Occipital lobe (tissue), 2 donors: Measurements from ENCODE around the gene QSOX2. TPM values are rescaled to one million over a fixed set of nuclear protein-coding genes. Genes with fewer than 3 reads are reported as not detected.

Experiments
- DNase-seq: peaks from one replicate; lab custom pipeline; 2025; lab: John Stamatoyannopoulos, UW
- total RNA-seq: library from RNA; depleted of rRNA; stranded (reverse); fragments of >200 nt; gene quantifications from one replicate; pipeline ENCODE4 v1.2.3, GENCODE V29; 2014

QSOX2 gene
- total RNA-seq, 1 donor from 2014 or later, result 8.1 TPM

GRCh38 chr9:136204838-136205706, 40.5 kb downstream of the QSOX2 start, which contains the start of gene LHX3:
LHX3 (minus strand) TSS chr9:136205128; CDS start chr9:136205012, 116 bp downstream.
- no peak for DNase-seq

GRCh38 chr9:136204145-136204805, 41.3 kb downstream of the QSOX2 start:
- DNase-seq, result no peak

- no peak for DNase-seq
Measured at GRCh38 chr9:136203408-136204144, 42.0 kb downstream of the QSOX2 start.

GRCh38 chr9:136202454-136203407, 42.9 kb downstream of the QSOX2 start:
- DNase-seq, result no peak

- DNase-seq, result no peak
Measured at GRCh38 chr9:136201609-136202453, 43.8 kb downstream of the QSOX2 start.

GRCh38 chr9:136201174-136201573, 44.4 kb downstream of the QSOX2 start:
- no peak for DNase-seq

- DNase-seq, result no peak
Measured at GRCh38 chr9:136200424-136200823, 45.2 kb downstream of the QSOX2 start.

GRCh38 chr9:136199391-136200288, 46.0 kb downstream of the QSOX2 start:
- DNase-seq, result no peak

GRCh38 chr9:136198605-136199083, 47.0 kb downstream of the QSOX2 start:
- DNase-seq, result no peak

- no peak for DNase-seq
Measured at GRCh38 chr9:136197930-136198604, 47.5 kb downstream of the QSOX2 start.

- no peak for DNase-seq
Measured at GRCh38 chr9:136197084-136197875, 48.3 kb downstream of the QSOX2 start.

GRCh38 chr9:136196404-136197083, 49.1 kb downstream of the QSOX2 start:
- DNase-seq, result no peak

GRCh38 chr9:136194540-136194939, 51.1 kb downstream of the QSOX2 start:
- no peak for DNase-seq

- DNase-seq, result no peak
Measured at GRCh38 chr9:136193891-136194279, 51.7 kb downstream of the QSOX2 start.

GRCh38 chr9:136193127-136193890, 52.3 kb downstream of the QSOX2 start:
- DNase-seq, result no peak
